NCI-H1105 treated with DMSO at 0.1 percent for 48 hours (cell line): Measurements from ENCODE around the gene KCNH1.

ENCODE experiments used
- DNase-seq: peaks from one replicate; lab custom pipeline; 2025; lab: John Stamatoyannopoulos, UW

The KCNH1 gene, protein sequence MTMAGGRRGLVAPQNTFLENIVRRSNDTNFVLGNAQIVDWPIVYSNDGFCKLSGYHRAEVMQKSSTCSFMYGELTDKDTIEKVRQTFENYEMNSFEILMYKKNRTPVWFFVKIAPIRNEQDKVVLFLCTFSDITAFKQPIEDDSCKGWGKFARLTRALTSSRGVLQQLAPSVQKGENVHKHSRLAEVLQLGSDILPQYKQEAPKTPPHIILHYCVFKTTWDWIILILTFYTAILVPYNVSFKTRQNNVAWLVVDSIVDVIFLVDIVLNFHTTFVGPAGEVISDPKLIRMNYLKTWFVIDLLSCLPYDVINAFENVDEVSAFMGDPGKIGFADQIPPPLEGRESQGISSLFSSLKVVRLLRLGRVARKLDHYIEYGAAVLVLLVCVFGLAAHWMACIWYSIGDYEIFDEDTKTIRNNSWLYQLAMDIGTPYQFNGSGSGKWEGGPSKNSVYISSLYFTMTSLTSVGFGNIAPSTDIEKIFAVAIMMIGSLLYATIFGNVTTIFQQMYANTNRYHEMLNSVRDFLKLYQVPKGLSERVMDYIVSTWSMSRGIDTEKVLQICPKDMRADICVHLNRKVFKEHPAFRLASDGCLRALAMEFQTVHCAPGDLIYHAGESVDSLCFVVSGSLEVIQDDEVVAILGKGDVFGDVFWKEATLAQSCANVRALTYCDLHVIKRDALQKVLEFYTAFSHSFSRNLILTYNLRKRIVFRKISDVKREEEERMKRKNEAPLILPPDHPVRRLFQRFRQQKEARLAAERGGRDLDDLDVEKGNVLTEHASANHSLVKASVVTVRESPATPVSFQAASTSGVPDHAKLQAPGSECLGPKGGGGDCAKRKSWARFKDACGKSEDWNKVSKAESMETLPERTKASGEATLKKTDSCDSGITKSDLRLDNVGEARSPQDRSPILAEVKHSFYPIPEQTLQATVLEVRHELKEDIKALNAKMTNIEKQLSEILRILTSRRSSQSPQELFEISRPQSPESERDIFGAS

DNA sequence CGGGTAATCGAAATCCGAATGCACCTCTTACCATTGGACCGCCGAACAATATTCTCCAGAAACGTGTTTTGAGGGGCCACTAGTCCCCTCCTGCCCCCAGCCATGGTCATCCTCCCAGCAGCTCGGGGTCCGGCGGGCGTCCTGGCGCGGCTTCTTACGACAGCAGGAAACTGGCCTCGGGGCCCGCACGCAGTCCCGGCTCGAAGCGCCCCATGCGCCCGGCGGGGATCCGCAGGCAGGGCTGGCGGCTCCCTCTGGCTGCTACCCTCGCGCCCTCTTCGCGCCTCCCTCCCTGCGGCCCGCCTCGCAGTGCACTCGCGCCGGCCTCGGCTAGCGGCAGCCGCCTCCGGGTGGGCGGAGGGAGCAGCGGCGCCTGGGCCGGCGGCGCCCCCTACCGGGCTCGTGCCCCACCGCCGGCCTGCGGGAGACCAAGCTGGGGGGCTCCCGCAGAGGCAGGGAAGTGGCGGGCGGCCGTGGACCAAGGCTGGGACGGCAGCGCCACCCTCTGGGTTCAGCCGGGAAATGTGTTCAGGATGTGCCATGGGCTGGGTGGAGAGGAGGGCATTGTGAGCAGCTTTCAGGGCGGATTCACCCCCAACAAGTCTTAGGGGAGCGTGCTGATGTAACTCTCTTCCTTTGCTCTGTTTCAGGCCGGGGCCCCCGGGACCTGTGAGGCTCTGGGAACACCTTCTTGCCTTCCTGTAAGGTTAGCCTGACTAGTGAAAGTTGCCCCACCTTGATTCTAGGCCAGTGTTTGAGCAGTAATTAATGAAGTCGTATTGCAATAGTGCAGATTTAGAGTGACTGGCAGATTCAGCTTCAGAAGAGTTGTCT is at the start of gene KCNH1:
Gene KCNH1, minus strand, starts transcription at position 313 of the 834 bp plus-strand sequence. Its CDS starts 203 bp downstream, at position 110.
- peak; percentile 90 for DNase-seq

GRCh38 chr1:211182746-211183145 is 48.8 kb upstream of the KCNH1 start:
- DNase-seq: no peak

DNA sequence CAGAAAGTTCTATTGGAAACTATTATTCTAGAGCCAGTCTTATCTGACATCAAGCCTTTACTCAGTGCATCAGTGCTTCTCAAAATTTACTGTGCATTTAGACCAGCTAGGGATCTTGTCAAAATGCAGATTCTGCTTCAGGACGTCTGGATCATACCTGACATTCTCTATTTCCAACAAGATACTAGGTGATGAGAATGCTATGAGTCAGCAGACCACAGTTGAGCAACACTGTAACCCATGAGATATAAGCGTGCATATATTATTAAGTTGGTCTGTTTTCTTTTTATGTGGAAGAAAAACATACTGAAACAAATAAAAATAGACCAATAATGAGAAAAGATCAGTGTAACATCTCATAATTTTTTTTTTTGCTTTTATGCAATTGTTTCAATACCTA is 40.4 kb upstream of the KCNH1 start:
- DNase-seq: no peak

DNA sequence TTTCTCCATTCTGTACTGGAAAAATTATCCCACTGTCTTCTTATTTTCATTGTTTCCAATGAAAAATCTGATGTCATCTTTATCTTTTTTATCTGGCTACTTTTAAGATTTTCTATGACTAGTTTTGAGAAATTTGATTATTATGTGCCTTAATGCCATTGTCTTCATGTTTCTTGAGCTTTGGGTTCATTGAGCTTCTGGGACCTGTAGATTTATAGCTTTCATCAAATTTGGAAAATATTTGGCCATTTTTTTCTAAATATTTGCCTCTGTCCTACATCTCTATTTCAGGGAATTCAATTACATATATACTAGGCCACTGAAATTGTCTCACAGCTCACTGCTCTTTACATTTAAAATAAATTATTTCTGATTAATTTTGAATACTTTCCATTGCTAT is 38.7 kb upstream of the KCNH1 start:
- no peak for DNase-seq

DNA sequence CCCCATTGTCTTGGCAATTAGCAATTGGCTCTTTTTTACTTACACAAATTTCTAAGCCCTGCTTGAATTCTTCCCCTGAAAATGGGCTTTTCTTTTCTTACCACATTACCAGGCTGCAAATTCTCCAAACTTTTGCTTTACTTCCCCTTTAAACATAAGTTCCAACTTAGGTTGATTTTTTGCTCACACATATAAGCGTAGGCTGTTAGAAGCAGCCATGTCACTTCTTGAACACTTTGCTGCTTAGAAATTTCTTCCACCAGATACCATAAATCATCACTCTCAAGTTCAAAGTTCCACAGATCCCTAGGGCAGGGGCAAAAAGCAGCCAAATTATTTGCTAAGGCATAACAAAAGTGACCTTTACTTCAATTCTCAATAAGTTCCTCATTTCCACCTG is 35.4 kb upstream of the KCNH1 start:
- DNase-seq: no peak

DNA sequence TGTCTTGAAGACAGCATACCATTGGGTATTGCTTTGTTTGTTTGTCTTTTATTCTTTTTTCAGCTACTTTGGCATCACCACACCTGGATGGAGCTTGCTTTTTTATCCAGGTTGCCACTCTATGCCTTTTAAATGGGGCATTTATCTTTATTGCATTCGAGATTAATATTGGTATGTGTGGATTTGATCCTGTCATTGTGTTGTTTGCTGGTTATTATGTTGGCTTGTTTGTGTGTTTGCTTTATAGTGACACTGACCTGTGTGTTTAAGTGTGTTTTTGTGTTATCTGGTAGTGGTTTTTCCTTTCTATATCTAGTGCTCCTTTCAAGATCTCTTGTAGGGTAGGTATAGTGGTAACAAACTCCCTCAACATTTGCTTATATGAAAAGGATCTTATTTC is 24.9 kb upstream of the KCNH1 start:
- DNase-seq: no peak

DNA sequence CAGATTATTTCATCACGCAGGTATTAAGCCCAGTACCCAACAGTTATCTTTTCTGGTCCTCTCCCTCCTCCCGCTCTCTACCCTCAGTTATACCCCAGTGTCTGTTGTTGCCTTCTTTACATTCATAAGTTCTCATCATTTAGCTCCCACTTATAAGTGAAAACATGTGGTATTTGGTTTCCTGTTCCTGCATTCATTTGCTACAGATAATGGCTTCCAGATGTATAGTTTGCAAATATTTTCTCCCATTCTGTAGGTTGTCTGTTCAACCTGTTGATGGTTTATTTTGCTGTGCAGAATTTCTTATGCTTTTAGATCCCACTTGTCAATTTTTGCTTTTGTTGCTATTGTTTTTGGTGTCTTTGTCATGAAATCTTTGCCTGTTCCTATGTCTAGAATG is 21.1 kb upstream of the KCNH1 start:
- DNase-seq: no peak

DNA sequence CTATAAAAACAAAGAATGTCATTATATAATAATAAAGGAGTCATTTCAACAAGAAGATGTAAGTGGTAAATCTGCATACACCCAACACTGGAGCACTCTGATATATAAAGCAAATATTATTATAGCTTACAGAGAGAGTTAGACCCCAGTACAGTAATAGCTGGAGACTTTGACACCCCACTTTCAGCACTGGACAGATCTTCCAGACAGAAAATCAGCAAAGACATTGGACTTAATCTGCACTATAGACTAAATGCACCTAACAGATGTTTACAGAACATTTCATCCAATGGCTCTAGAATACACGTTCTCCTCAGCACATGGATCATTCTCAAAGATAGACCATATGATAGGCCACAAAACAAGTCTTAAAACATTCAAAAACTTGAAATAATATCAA is 20.0 kb upstream of the KCNH1 start:
- DNase-seq: no peak

- no peak for DNase-seq
These were observed 14.4 kb upstream of the KCNH1 start for GRCh38 chr1:211148366-211148765.

DNA sequence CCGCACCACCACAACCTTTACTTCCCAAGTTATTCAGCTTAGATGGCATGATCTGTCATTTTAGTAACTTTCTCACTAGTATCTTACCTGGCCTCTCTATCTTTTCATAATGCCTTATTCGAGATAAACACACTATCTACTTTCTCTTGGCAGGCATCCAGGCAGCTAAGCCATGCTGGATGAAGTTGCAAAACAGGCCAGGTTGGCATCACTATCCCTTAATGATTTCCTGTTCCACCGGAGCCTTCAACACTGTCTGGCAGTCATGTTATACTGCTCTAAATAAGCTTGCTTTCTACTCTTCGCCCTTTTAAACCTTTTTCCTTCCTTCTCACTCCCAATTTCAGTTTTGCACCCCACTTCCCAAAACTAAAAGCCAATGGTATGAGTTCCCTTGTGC is 12.0 kb upstream of the KCNH1 start:
- peak; percentile 60 for DNase-seq

GRCh38 chr1:211135342-211135950 is 1.5 kb upstream of the KCNH1 start:
- DNase-seq: peak; percentile 53

DNA sequence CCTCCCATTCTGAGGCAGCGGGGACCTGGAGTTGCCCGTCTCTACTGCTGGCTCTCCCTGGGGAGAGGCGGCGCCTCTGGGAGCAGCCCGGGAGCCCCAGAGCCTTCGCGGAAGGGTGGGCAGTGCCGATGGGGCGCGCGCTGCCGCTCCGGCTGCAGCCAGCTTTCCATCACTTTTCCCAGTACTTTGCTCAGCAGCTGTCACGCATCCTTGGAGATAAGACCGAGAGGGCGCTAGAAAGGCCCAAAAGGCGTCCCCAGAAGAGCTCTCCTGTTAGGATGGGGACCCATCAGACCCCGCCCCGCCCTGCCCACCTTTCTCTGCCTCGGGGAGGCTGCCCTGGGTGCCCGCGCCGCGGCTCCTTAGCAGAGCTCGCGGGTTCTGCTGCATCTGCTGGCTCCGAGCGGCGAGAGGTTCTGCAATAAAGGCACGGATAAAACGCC is 534 bp downstream of the KCNH1 start:
- DNase-seq: peak; percentile 68

DNA sequence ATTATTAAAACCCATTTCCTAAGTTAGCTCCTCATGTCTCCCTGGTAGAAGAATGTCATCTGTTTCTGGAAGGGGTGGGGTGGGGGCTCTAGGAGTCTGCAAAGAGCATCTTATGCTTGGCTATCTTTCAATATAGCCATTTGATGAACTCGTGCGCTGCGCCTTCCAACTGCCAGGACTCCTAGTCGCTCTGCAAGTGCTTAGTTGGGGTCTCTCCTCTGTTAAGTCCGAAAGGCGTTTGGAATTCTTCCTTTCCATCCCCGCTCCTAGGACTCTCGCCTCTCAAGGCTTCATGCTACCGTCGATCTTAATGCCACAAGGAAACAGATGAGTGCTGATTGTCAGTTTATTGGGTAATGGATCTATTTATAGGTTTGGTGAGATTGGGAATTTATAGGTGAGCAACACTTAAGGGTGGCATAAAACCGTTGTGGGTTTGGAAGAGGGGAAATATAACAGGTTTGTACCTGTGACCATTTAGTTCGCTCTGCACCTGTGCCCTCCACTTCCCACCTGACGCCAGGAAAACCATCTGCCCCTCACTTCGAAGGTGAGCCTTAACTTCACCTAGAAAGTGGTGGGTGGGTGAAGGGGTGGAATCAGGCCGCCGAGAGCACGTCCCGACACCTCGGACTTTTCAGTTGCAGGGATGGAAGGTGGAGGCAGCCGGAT is 1.1 kb downstream of the KCNH1 start:
- no peak for DNase-seq

DNA sequence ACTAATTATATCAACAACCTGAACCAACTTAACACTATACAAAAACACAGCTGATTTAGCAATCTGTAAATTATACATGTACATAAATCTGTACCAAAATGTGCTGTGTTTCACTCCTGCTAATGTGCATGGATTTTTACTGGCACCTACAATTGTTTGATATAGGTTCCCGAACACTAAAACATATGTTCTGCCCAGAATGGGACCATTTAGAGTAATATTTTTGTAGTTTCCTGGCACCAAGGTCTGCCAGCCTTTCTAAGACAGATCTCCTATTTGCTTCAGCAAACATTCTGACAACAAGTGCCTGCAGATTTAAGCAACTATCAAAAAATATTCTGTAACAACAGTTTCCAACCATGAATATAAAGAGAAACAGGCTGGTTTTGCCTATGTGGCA is 4.2 kb downstream of the KCNH1 start:
- no peak for DNase-seq

DNA sequence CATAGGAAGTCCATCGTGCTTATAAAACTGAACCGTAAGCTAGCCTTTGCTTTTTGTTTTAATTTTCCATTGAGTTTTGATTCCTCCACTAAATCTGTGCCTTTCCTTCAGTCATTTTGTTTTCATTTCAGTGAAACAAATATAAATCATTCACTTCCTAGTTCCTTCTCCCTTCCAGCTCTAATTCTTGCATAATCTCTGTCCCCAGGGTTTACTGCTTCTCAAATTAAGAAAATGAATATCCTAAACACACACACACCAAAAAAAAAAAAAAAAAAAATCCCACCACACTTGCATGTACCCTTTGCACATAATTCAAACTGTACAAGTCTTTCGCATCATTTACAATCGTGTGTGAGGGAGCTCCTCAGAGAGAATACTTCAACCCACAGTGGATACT is 6.8 kb downstream of the KCNH1 start:
- no peak for DNase-seq

DNA sequence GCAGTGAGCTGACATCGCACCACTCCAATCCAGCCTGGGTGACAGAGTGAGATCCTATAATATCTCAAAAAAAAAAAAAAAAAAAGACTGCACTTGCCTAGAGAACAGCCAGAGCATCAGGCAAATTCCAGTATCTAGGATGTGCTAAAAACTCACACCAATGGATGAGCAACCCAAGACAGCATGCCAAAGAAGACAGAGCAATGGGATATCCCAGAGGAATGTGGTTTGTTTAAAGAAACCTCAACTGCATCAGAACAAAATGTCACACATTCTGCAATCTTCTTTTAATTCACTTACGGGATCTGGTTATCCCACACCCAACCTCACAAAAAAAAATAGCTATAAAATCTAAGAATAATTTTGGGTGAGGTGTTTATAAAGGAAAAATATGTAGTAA is 7.3 kb downstream of the KCNH1 start:
- no peak for DNase-seq

GRCh38 chr1:211118407-211119102 is 15.4 kb downstream of the KCNH1 start:
- no peak for DNase-seq

DNA sequence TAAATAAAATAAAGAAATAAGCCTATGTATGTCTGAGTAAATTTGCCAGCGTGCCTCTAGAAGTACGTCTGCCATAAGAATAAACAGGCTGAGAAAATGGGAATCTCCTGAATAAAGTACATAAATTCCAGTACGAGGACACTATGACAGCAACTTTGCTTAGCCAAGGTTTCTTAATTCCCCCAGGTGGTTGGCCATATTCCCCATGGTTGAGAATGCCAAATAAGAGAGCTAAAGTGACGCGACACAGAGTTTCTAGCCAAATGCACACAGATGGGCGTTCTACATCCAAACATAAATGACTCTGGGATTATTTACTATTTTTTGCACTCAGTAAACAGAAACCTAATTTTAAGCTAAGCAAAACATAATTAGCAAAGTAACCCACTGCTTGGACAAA is 19.5 kb downstream of the KCNH1 start:
- DNase-seq: no peak

DNA sequence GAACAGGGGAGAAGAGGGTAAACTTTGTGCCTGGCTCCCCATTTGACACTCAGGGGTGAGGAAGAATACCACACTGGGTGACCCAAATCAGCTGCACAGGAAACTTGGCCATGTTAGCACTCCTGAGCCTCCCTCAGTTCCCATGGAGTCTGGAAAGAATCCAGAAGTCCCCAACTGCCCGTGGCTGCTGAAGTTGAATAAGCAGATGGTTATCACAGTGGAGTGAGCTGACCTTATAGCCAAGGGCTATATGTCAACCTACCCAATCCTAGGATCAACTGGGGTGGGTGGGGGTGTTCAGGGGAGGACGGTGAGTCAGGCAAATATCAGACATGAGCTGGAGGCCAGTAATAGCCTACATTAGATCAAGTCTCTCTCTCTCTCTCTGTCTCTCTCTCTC is 20.4 kb downstream of the KCNH1 start:
- no peak for DNase-seq

GRCh38 chr1:211111351-211111750 is 22.6 kb downstream of the KCNH1 start:
- no peak for DNase-seq
